Stomach (tissue), 9 donors: ENCODE data around the gene TNF. TPM values are rescaled to one million over a fixed set of nuclear protein-coding genes. Genes with fewer than 3 reads are reported as not detected.

Source experiments
- DNase-seq, 2 donors: peaks; one replicate each; pipeline versions ENCODE4 v3.0.0 to v3.0.0-alpha.2; 2013 to 2019
- H3K27ac ChIP-seq, 5 donors: fragments of 200-600 bp in 4 of 5; sonication (generic) in 4 of 5; one replicate each; pipeline ENCODE4 v1.5.1; 2013 to 2019; ENCODE audit warnings: mild to moderate bottlenecking in 1 of 5, moderate library complexity in 1 of 5
- H3K27me3 ChIP-seq, 3 donors: fragments of 200-600 bp; sonication (generic); one replicate each; pipeline ENCODE4 v1.5.1; 2017 to 2019; ENCODE audit warnings: mixed run types in 1 of 3
- H3K36me3 ChIP-seq, 4 donors: fragments of 200-600 bp; sonication (generic); 1 replicate in 3 of 4; 2 replicates in 1 of 4; pipeline ENCODE4 v1.5.1; 2016 to 2019
- H3K4me1 ChIP-seq, 4 donors: fragments of 200-600 bp; sonication (generic); one replicate each; pipeline ENCODE4 v1.5.1; 2016 to 2019
- H3K4me3 ChIP-seq, 4 donors: fragments of 200-600 bp; sonication (generic) in 3 of 4; one replicate each; pipeline ENCODE4 v1.5.1; 2016 to 2019; ENCODE audit warnings: mild to moderate bottlenecking in 1 of 4
- H3K9me3 ChIP-seq, 4 donors: fragments of 200-600 bp; sonication (generic); one replicate each; pipeline ENCODE4 v1.5.1; 2016 to 2019
- EP300 ChIP-seq: sonication (generic); formaldehyde crosslinking; IDR thresholded peaks from one replicate; pipeline ENCODE4 v1.6.1; 2017; ENCODE audit warnings: antibody characterized with exemption
- POLR2A ChIP-seq, 4 donors: fragments of 450-650 bp; IDR thresholded peaks; one replicate each; pipeline ENCODE4 v1.6.1; 2016; ENCODE audit warnings: antibody characterized with exemption in 4 of 4, control low read depth in 2 of 4, mild to moderate bottlenecking in 1 of 4, moderate library complexity in 1 of 4
- POLR2AphosphoS5 ChIP-seq, 3 donors: sonication (generic); formaldehyde crosslinking; IDR thresholded peaks; one replicate each; pipeline ENCODE4 v1.6.1; 2016; ENCODE audit warnings: antibody characterized with exemption in 3 of 3
- WGBS, 5 donors: extraction: QIAGEN DNeasy Blood & Tissue Kit in 3 of 5; methylation state at CpG; one replicate each; pipeline versions ENCODE4 v1.1.5 to v1.1.7; 2013 to 2018; 5-methylcytosine and 5-hydroxymethylcytosine counted together
- intact Hi-C: fragments of 100-400 bp; cut with DNase I; formaldehyde crosslinking; loops from one replicate; pipeline ENCODE4 v1.15.1; 2023; ENCODE audit warnings: low total_unique reads
- polyA plus RNA-seq, 3 donors: library from polyadenylated mRNA; stranded (reverse); fragments of 200-250 nt; gene quantifications; one replicate each; pipeline ENCODE4 v1.2.3, GENCODE V29; 2013
- small RNA-seq, 4 donors: library from RNA; depleted of rRNA; stranded (forward); fragments of <200 nt; gene quantifications; one replicate each; pipeline ENCODE3, GENCODE V24; 2016
- total RNA-seq, 5 donors: library from RNA; depleted of rRNA; stranded (reverse); fragments of >200 nt; gene quantifications; one replicate each; pipeline versions ENCODE4 v1.1.0 to v1.2.3, GENCODE V29; 2014 to 2016
- TF ChIP-seq, protein P1 (sequence below), 7 experiments: fragments of 450-650 bp in 4 of 7; fragments of 200-600 bp in 3 of 7; sonication (generic) in 3 of 7; IDR thresholded peaks; one replicate each; pipeline ENCODE4 v1.5.1; 2016 to 2019; ENCODE audit warnings: antibody characterized with exemption in 7 of 7, control low read depth in 2 of 7, mild to moderate bottlenecking in 1 of 7
- donor health status: healthy with polysubstance abuse.
- donor health status: Bipolar disorder and iron deficiency.
- donor health status: healthy.

Gene TNF
- total and polyA plus RNA-seq, 8 donors: 0.28 to 0.58 (median 0.31) TPM; not detected in 5

DNA sequence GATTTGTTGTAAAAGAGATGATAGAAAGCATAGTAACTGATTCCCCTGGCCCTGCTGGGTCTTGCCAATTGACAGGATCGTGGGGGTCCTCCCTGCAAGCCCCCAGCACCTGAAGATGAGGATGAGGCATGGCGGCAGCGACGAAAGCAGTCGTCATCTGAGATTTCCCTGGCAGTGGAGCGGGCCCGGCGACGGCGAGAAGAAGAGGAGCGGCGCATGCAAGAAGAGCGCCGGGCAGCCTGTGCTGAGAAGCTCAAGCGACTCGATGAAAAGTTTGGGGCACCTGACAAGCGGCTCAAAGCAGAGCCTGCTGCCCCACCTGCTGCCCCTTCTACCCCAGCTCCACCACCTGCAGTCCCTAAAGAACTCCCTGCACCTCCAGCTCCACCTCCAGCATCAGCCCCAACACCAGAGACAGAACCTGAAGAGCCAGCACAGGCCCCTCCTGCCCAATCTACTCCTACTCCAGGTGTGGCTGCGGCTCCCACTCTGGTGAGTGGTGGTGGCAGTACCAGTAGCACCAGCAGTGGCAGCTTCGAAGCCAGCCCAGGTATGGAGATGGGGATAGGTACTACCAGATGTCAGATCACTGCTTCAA, 52.4 kb downstream of the TNF start:
- WGBS, 5 donors: 94 to 98% (median 97%) methylated on average over 19 of the region's 19 CpGs
- Histone ChIP-seq H3K4me3 (no peak overlapping the region), H3K27me3 (no peaks in the 10 kb centered on the region), H3K36me3 (peaks cover 95 to 100% (median 99%) of the 10 kb centered on the region in 4 donors), H3K4me1 (peaks cover under 1 to 13% (median 3%) of the 10 kb centered on the region in 4 donors), H3K27ac (no peak overlapping the region), H3K9me3 (no peaks in the 10 kb centered on the region)
- no peak for DNase-seq
- intact Hi-C loops: no loop called here
- TF ChIP-seq, protein P1, sequence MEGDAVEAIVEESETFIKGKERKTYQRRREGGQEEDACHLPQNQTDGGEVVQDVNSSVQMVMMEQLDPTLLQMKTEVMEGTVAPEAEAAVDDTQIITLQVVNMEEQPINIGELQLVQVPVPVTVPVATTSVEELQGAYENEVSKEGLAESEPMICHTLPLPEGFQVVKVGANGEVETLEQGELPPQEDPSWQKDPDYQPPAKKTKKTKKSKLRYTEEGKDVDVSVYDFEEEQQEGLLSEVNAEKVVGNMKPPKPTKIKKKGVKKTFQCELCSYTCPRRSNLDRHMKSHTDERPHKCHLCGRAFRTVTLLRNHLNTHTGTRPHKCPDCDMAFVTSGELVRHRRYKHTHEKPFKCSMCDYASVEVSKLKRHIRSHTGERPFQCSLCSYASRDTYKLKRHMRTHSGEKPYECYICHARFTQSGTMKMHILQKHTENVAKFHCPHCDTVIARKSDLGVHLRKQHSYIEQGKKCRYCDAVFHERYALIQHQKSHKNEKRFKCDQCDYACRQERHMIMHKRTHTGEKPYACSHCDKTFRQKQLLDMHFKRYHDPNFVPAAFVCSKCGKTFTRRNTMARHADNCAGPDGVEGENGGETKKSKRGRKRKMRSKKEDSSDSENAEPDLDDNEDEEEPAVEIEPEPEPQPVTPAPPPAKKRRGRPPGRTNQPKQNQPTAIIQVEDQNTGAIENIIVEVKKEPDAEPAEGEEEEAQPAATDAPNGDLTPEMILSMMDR (IDR thresholded peaks at IDR 0.05): no peak
- TF ChIP-seq EP300: no peak
- TF ChIP-seq POLR2AphosphoS5 (IDR thresholded peaks at IDR 0.05): no peak
- no peak for TF ChIP-seq POLR2A (IDR thresholded peaks at IDR 0.05)

Small RNAs within 50 kb of the gene (small RNA-seq; reads per million reads assigned to genes)
- 3.2 to 32.0 (median 10.6) reads per million in 4 donors for gene SNORA38
- 107 to 376 (median 246) reads per million in 4 donors for gene SNORD117
- 0 reads per million in 4 donors for gene SNORD84
- 0 reads per million in 4 donors for gene UQCRHP1

Other genes with a start within 250 kb of the TNF start
Only the 30 nearest of the 34 such genes appear.
- 1,000 to 10,000 TPM in 3 of 5 donors, 100 to 1,000 TPM in 2; 134 to 1,907 (median 1,119) TPM for gene HLA-B, start 218.4 kb upstream of the TNF start, total RNA-seq
- gene HLA-B, start 218.4 kb upstream of the TNF start, polyA plus RNA-seq: 100 to 1,000 TPM; 302 to 830 (median 436) TPM
- 10 to 100 TPM in 3 of 5 donors, 1 to 10 TPM in 2; 2.0 to 13.4 (median 11.1) TPM for gene MICA, start 172.0 kb upstream of the TNF start, total RNA-seq
- gene MICA, start 172.0 kb upstream of the TNF start, polyA plus RNA-seq: 10 to 100 TPM in 2 of 3 donors, 1 to 10 TPM in 1; 9.9 to 13.6 (median 13.1) TPM
- gene MICB, start 77.4 kb upstream of the TNF start, total RNA-seq: 1 to 10 TPM in 1 of 5 donors, under 1 TPM in 2, not detected in 2; 0.29 to 1.7 (median 0.89) TPM
- gene MICB, start 77.4 kb upstream of the TNF start, polyA plus RNA-seq: 1 to 10 TPM in 1 of 3 donors, under 1 TPM in 2; 0.76 to 1.4 (median 0.83) TPM
- gene MCCD1, start 46.6 kb upstream of the TNF start, total RNA-seq: not detected
- not detected for gene MCCD1, start 46.6 kb upstream of the TNF start, polyA plus RNA-seq
- 100 to 1,000 TPM; 198 to 445 (median 248) TPM for gene DDX39B, start 33.6 kb upstream of the TNF start, total RNA-seq
- gene DDX39B, start 33.6 kb upstream of the TNF start, polyA plus RNA-seq: 100 to 1,000 TPM; 255 to 383 (median 255) TPM
- gene ATP6V1G2, start 29.0 kb upstream of the TNF start, total RNA-seq: 1 to 10 TPM in 2 of 5 donors, under 1 TPM in 1, not detected in 2; 0.87 to 4.6 (median 2.3) TPM
- gene ATP6V1G2, start 29.0 kb upstream of the TNF start, polyA plus RNA-seq: 1 to 10 TPM in 2 of 3 donors, under 1 TPM in 1; 0.98 to 3.7 (median 1.2) TPM
- 10 to 100 TPM in 4 of 5 donors, under 1 TPM in 1; 0.45 to 51.9 (median 13.6) TPM for gene NFKBIL1, start 28.0 kb upstream of the TNF start, total RNA-seq
- 10 to 100 TPM; 23.9 to 45.1 (median 29.9) TPM for gene NFKBIL1, start 28.0 kb upstream of the TNF start, polyA plus RNA-seq
- not detected for gene LTA, start 3.3 kb upstream of the TNF start, total RNA-seq
- under 1 TPM in 1 of 3 donors, not detected in 2; 0.18 TPM for gene LTA, start 3.3 kb upstream of the TNF start, polyA plus RNA-seq
- gene LTB, start 6.9 kb downstream of the TNF start, total RNA-seq: 1 to 10 TPM in 1 of 5 donors, not detected in 4; 4.8 TPM
- gene LTB, start 6.9 kb downstream of the TNF start, polyA plus RNA-seq: 10 to 100 TPM in 1 of 3 donors, 1 to 10 TPM in 2; 4.2 to 13.4 (median 9.0) TPM
- 1 to 10 TPM in 2 of 5 donors, not detected in 3; 2.9 to 6.7 TPM for gene LST1, start 10.7 kb downstream of the TNF start, total RNA-seq
- 10 to 100 TPM in 2 of 3 donors, 1 to 10 TPM in 1; 8.8 to 35.4 (median 26.7) TPM for gene LST1, start 10.7 kb downstream of the TNF start, polyA plus RNA-seq
- not detected for gene NCR3, start 17.4 kb downstream of the TNF start, total RNA-seq
- gene NCR3, start 17.4 kb downstream of the TNF start, polyA plus RNA-seq: under 1 TPM in 1 of 3 donors, not detected in 2; 0.25 TPM
- 10 to 100 TPM in 2 of 5 donors, 1 to 10 TPM in 2, not detected in 1; 3.2 to 38.3 (median 15.6) TPM for gene AIF1, start 39.7 kb downstream of the TNF start, total RNA-seq
- 10 to 100 TPM; 28.2 to 74.2 (median 68.7) TPM for gene AIF1, start 39.7 kb downstream of the TNF start, polyA plus RNA-seq
- 100 to 1,000 TPM in 3 of 5 donors, 10 to 100 TPM in 2; 49.4 to 125 (median 107) TPM for gene PRRC2A, start 45.1 kb downstream of the TNF start, total RNA-seq
- gene PRRC2A, start 45.1 kb downstream of the TNF start, polyA plus RNA-seq: 100 to 1,000 TPM in 1 of 3 donors, 10 to 100 TPM in 2; 56.4 to 109 (median 80.8) TPM
- 100 to 1,000 TPM; 111 to 169 (median 141) TPM for gene BAG6, start 77.1 kb downstream of the TNF start, total RNA-seq
- gene BAG6, start 77.1 kb downstream of the TNF start, polyA plus RNA-seq: 100 to 1,000 TPM; 157 to 287 (median 180) TPM
- 1 to 10 TPM in 2 of 5 donors, not detected in 3; 1.3 to 1.9 TPM for gene APOM, start 80.3 kb downstream of the TNF start, total RNA-seq
- 10 to 100 TPM in 1 of 3 donors, 1 to 10 TPM in 2; 6.4 to 14.2 (median 6.5) TPM for gene APOM, start 80.3 kb downstream of the TNF start, polyA plus RNA-seq
- 10 to 100 TPM; 12.8 to 44.9 (median 32.0) TPM for gene C6orf47, start 85.2 kb downstream of the TNF start, total RNA-seq
- 10 to 100 TPM; 10.5 to 16.0 (median 13.0) TPM for gene C6orf47, start 85.2 kb downstream of the TNF start, polyA plus RNA-seq
- gene GPANK1, start 89.4 kb downstream of the TNF start, total RNA-seq: 10 to 100 TPM in 4 of 5 donors, 1 to 10 TPM in 1; 5.8 to 36.8 (median 10.6) TPM
- 10 to 100 TPM; 13.0 to 17.9 (median 13.4) TPM for gene GPANK1, start 89.4 kb downstream of the TNF start, polyA plus RNA-seq
- 100 to 1,000 TPM in 3 of 5 donors, 10 to 100 TPM in 2; 11.3 to 375 (median 142) TPM for gene CSNK2B, start 90.5 kb downstream of the TNF start, total RNA-seq
- gene CSNK2B, start 90.5 kb downstream of the TNF start, polyA plus RNA-seq: 100 to 1,000 TPM; 152 to 233 (median 181) TPM
- 10 to 100 TPM in 2 of 5 donors, 1 to 10 TPM in 2, not detected in 1; 2.7 to 17.1 (median 10.3) TPM for gene LY6G5B, start 94.4 kb downstream of the TNF start, total RNA-seq
- 1 to 10 TPM in 2 of 3 donors, under 1 TPM in 1; 0.44 to 4.7 (median 2.1) TPM for gene LY6G5B, start 94.4 kb downstream of the TNF start, polyA plus RNA-seq
- not detected for gene LY6G5C, start 105.5 kb downstream of the TNF start, total RNA-seq
- 1 to 10 TPM; 1.8 to 4.9 (median 2.7) TPM for gene LY6G5C, start 105.5 kb downstream of the TNF start, polyA plus RNA-seq
- 100 to 1,000 TPM in 1 of 5 donors, 10 to 100 TPM in 4; 40.9 to 122 (median 49.0) TPM for gene ABHD16A, start 127.8 kb downstream of the TNF start, total RNA-seq
- gene ABHD16A, start 127.8 kb downstream of the TNF start, polyA plus RNA-seq: 10 to 100 TPM; 15.1 to 48.0 (median 20.4) TPM
- not detected for gene LY6G6F, start 131.3 kb downstream of the TNF start, total RNA-seq
- gene LY6G6F, start 131.3 kb downstream of the TNF start, polyA plus RNA-seq: not detected
- gene LY6G6D, start 139.8 kb downstream of the TNF start, total RNA-seq: not detected
- not detected for gene LY6G6D, start 139.8 kb downstream of the TNF start, polyA plus RNA-seq
- gene LY6G6C, start 146.2 kb downstream of the TNF start, total RNA-seq: not detected
- gene LY6G6C, start 146.2 kb downstream of the TNF start, polyA plus RNA-seq: under 1 TPM in 1 of 3 donors, not detected in 2; 0.90 TPM
- not detected for gene MPIG6B, start 147.8 kb downstream of the TNF start, total RNA-seq
- under 1 TPM in 1 of 3 donors, not detected in 2; 0.10 TPM for gene MPIG6B, start 147.8 kb downstream of the TNF start, polyA plus RNA-seq
- gene DDAH2, start 153.7 kb downstream of the TNF start, total RNA-seq: 100 to 1,000 TPM in 2 of 5 donors, 10 to 100 TPM in 3; 33.3 to 133 (median 76.1) TPM
- 10 to 100 TPM; 52.9 to 73.7 (median 57.9) TPM for gene DDAH2, start 153.7 kb downstream of the TNF start, polyA plus RNA-seq
- gene CLIC1, start 161.0 kb downstream of the TNF start, total RNA-seq: 100 to 1,000 TPM in 4 of 5 donors, 10 to 100 TPM in 1; 33.8 to 381 (median 117) TPM
- gene CLIC1, start 161.0 kb downstream of the TNF start, polyA plus RNA-seq: 100 to 1,000 TPM; 331 to 597 (median 348) TPM
- 10 to 100 TPM in 4 of 5 donors, 1 to 10 TPM in 1; 4.1 to 66.4 (median 21.4) TPM for gene MSH5, start 164.4 kb downstream of the TNF start, total RNA-seq
- 1 to 10 TPM; 2.9 to 9.3 (median 3.2) TPM for gene MSH5, start 164.4 kb downstream of the TNF start, polyA plus RNA-seq
- gene SAPCD1, start 187.1 kb downstream of the TNF start, total RNA-seq: 10 to 100 TPM in 2 of 5 donors, 1 to 10 TPM in 2, not detected in 1; 2.7 to 40.8 (median 7.6) TPM
- 1 to 10 TPM; 2.4 to 5.4 (median 2.9) TPM for gene SAPCD1, start 187.1 kb downstream of the TNF start, polyA plus RNA-seq
- 10 to 100 TPM in 1 of 5 donors, 1 to 10 TPM in 3, not detected in 1; 4.2 to 18.3 (median 7.5) TPM for gene VWA7, start 201.8 kb downstream of the TNF start, total RNA-seq
- gene VWA7, start 201.8 kb downstream of the TNF start, polyA plus RNA-seq: 1 to 10 TPM; 1.3 to 1.4 (median 1.4) TPM